Sciatic nerve (tissue), 2 donors: ENCODE results near the gene THOC6. TPM values are rescaled to one million over a fixed set of nuclear protein-coding genes. Genes with fewer than 3 reads are reported as not detected.
"Not testable (repeated sequence)": the region's sequence is repeated elsewhere in the genome, so short reads cannot be mapped to it uniquely, and the experiment has no call there.

Experiments
- ATAC-seq: fragments of 200-7000 bp; cut with Tn5 transposase; one replicate; pipeline ENCODE4 v1.9.1; 2020; ENCODE audit warnings: mild to moderate bottlenecking, moderate library complexity
- DNase-seq: peaks from one replicate; pipeline ENCODE4 v3.0.0-alpha.2; 2020; ENCODE audit warnings: low spot score
- intact Hi-C: fragments of 100-400 bp; cut with DNase I; formaldehyde crosslinking; loops from one replicate; pipeline ENCODE4 v1.14.2; 2022
- total RNA-seq: library from RNA; stranded (reverse); fragmentation: NEBNext Ultra II Directional; extraction: Animal tissue kit (Norgen Biotek cat#: 25700); gene quantifications from one replicate; pipeline ENCODE4 v1.2.1, GENCODE V29; 2021
- donor health status: DM: no; HTN: no; CAD: no.
- donor health status: DM: no; HTN: no; CAD: no.

Gene THOC6
- total RNA-seq, 1 donor from 2014 or later = 13.6 TPM

DNA sequence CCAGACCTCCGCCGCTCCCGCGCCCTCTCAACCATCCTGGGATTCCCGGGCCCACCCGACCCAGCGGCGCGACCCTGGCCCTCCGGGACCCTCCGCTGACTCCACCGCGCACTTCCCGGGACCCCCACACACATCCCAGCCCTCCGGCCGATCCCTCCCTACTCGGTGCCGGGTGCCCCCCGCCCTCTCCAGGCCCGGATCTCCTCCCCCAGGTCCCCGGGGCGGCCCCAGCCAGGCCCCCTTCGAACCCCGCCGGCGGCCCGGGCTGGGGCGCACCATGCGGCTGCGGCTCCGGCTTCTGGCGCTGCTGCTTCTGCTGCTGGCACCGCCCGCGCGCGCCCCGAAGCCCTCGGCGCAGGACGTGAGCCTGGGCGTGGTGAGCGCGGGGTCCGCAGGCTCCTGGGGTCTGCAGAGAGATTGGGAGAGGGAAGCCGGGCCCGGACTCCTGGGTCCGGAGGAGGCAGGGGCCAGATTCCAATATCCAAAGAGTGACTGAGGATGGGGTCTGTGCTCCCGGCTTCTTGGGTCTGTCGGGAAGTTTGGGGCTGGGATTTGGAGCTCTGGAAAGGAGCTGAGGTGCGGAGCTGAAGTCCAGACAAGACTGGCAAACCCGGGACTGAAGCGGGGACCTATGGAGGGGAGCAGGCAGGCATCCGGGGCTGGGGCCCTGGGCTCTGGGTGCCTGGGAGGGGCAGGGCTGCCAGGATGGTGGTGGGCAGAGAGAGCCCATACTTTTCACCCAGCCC, 23.0 kb downstream of the THOC6 start:
- ATAC-seq (peak; percentile 19), DNase-seq (no peak)
- intact Hi-C loops = no loop called here

DNA sequence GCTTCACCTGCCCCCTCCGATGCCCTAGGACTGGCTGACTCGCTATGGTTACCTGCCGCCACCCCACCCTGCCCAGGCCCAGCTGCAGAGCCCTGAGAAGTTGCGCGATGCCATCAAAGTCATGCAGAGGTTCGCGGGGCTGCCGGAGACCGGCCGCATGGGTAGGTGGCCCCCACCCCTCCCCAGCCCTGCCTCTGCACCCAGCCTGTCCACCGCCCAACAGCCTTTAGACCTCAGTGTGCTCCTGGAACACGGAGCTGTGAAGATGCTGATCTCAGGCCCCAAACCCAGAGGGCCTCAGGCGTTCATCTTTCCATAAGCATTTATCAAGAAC, 23.5 kb downstream of the THOC6 start:
- intact Hi-C loops = no loop called here
- DNase-seq (no peak), ATAC-seq (no peak)

DNA sequence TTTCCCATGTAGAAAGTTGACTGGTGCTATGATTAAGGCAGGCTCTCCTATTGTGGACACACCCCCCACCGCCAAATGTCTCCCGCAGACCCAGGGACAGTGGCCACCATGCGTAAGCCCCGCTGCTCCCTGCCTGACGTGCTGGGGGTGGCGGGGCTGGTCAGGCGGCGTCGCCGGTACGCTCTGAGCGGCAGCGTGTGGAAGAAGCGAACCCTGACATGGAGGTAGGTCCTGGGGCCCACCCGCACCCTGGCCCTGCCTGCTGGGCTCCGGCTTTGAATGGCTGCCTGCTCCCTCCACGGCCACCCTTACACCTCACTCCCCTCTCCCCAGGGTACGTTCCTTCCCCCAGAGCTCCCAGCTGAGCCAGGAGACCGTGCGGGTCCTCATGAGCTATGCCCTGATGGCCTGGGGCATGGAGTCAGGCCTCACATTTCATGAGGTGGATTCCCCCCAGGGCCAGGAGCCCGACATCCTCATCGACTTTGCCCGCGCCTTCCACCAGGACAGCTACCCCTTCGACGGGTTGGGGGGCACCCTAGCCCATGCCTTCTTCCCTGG, 26.2 kb downstream of the THOC6 start:
- DNase-seq (no peak), ATAC-seq (no peak)
- intact Hi-C loops = loop anchor here (10.0 kb wide), 2 partner anchors 65 to 115 kb away; partner anchors contain the start of gene ZNF205

DNA sequence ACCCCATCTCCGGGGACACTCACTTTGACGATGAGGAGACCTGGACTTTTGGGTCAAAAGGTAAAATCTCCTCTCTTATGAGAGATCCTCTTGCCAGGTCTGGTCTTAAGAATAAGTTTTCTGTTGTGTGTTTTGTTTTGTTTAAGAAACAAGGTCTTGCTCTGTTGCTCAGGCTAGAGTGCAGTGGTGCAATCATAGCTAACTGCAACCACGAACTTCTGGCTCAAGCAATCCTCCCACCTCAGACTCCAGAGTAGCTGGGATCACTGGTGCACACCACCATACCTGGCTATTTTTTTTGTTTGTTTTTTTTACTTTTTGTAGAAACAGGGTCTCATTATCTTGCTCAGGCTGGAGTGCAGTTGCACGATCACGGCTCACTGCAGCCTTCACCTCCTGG, 26.7 kb downstream of the THOC6 start:
- DNase-seq (no peak), ATAC-seq (no peak)
- intact Hi-C loops = loop anchor here (10.0 kb wide), 2 partner anchors 64 to 114 kb away; partner anchors contain the start of gene ZNF205

DNA sequence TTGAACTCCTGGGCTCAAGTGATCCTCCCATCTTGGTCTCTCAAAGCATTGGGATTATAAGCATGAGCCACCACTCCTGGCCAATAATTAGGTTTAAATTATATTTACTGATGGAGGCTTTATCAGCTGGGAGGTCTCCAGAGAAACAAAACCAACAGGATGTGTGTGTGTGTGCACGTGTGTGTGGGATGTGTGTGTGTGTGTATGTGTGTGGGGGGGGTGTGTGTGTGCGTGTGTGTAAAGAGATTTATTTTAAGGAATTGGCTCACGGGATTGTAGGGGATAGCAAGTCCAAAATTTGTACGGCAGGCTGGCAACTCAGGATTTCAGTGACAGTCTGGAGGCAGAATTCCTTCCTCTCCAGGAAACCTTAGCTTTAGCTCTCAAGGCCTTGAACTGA, 27.2 kb downstream of the THOC6 start:
- intact Hi-C loops = loop anchor here (10.0 kb wide), 2 partner anchors 64 to 114 kb away; partner anchors contain the start of gene ZNF205
- no peak for ATAC-seq
- no peak for DNase-seq

DNA sequence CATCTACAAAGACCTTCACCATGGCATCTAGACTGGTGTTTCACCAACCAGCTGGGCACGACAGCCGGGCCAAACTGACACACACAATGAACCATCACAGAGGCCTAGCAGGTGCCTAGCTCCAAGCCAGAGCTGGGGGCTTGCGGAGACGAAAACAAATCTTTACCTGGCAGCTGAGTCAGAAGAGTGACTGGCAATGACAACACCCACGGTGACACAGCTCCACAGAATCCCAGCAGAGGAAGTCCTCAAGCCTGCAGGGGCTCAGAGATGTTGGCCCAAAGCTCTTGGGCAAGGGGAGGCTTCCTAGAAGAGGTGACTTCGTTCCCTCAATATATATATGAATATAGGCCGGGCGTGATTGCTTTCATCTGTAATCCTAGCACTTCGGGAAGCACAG, 27.7 kb downstream of the THOC6 start:
- ATAC-seq (no peak), DNase-seq (no peak)
- intact Hi-C loops = loop anchor here (10.0 kb wide), 2 partner anchors 63 to 113 kb away; partner anchors contain the start of gene ZNF205

DNA sequence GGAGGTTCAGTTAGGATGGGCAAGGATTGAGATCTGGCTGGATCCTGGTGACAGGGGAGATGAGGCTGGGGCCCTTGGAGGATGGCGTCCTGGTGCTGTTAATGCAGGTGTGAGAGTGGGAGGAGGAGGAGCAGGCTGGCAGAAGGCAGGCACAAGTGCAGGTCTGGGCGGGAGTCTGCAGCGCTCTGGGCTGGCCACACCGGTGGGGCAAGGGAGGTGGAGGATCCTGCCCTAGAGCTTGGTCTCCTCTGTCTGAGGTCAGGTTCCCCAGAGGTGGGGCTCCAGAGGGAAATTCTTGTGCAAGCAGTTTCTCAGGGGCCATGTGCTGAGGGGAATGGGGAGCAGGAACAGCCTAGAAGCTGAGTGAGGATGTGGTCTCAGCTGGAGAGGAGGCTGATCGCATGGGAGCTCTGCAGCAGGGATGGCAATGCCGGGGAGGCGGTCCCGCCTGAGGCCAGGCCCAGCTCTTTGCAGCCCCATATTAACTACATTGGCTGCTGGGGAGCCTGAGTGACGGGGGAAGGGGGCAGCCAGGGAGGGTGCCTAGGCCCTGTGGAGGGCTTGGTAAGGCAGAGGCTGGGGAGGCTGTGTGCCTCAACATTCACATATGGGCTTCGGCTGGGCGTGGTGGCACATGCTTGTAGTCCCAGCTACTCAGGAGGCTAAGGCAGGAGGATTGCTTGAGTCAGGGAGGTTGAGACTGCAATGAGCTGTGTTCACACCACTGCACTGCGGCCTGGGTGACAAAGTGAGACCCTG, 28.9 kb downstream of the THOC6 start:
- intact Hi-C loops = loop anchor here (10.0 kb wide), 2 partner anchors 62 to 112 kb away; partner anchors contain the start of gene ZNF205
- DNase-seq, ATAC-seq: not testable (repeated sequence)

DNA sequence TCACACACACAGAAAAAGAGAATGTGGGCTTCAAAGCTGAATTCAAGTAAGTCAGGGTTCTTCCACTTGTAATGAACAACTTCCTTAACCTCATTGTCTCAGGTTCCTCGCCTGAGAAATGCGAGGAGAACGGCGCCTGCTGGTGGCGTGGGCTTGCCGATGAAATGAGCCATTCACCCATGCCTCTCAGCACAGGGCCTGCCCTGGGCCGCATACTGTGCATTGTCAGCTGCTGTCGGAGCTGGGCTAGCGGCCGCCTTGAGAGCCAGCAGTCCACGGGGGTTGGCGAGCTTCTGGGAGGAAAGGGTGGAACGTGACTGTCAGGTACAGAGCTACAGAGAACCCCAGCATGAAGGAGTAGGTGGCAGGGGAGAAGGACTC, 29.5 kb downstream of the THOC6 start:
- DNase-seq, ATAC-seq: not testable (repeated sequence)
- intact Hi-C loops = loop anchor here (10.0 kb wide), 2 partner anchors 61 to 111 kb away; partner anchors contain the start of gene ZNF205

DNA sequence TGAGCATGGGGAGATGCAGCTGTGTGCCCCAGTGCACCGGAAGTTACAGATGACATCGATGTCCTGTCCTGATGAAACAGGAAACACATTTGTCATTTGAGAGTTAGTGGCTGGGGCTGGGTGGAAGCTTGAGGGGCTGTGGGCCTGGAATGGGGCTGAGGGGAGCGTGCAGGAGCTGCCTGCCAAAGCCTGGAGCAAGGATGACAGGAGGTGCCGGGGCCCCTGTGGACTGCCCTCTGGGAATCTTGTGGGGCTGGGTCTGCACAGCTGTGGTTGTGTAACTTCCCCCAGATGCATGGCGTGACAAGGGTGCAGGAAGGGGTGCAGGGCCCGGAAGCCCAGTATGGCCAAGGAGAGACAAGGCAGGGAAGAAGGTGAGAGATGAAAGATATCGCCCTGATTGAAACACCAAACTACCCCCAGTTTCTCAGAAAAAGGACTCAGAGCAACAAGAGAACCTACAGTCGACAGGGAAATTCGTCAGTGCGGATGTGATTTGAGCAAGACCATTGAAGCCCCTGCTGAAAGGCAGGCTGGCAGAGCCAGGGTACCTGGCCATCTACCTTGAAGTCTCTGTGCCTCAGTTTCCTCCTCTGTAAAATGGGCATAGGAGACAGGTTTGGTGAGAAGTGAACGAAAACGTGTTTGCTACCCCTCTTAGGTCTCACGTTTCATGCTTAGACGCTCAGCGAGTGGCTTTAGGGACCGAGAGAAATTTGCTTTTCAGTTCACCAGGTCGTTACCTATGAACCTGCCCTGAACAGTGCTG, 31.3 kb downstream of the THOC6 start:
- ATAC-seq (no peak), DNase-seq (no peak)
- intact Hi-C loops = loop anchor here (10.0 kb wide), 2 partner anchors 60 to 110 kb away; partner anchors contain the start of gene ZNF205

DNA sequence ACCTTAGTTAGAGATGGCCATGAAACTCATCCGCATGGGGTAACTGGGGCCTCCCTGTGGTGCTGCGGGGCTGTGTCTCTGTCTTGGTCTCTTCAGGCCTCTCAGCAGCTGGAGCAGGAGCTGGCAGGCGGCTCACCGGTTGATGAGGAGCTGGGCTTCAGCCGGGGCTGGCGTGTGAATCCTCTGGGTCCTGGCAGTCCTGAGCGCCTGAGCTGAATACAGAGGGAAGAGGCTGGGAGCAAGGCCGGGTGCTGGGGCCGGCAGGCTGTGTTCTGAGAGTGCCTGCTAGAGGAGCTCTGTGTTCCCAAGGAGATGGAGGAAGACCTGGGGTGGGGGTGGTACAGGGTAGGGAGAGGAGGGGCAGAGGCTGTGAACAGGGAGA, 31.9 kb downstream of the THOC6 start:
- not testable (repeated sequence) for ATAC-seq, DNase-seq
- intact Hi-C loops = loop anchor here (10.0 kb wide), 2 partner anchors 59 to 109 kb away; partner anchors contain the start of gene ZNF205

DNA sequence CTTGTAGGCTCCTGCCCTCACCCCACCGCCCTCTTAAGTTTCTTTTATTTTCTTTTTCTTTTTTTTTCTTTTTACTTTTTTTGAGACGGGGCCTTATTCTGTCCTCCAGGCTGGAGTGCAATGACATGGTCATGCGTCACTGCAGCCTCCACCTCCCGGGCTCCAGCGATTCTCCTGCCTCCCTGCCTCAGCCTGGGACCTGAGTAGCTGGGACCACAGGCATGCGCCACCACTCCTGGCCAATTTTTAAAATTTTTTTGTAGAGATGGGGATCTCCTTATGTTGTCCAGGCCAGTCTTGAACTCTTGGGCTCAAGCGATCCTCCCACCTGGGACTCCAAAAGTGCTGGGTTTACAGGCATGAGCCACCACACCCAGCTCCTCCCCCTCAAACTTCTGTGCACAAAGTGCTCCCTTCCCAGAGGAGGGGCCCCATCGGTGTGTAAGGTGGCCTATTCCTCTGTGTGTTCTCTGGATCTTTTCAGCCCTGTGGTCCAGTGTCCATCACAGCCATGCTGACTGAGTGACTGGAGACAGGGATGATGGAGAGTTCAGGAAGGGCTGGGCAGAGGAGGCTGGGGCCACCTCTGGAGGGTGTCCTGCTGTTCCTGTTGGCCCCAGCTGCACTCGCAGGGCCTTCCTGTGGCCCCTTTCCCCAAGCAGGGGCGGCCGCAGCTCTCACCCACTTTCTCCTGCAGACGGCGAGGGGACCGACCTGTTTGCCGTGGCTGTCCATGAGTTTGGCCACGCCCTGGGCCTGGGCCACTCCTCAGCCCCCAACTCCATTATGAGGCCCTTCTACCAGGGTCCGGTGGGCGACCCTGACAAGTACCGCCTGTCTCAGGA, 32.7 kb downstream of the THOC6 start:
- DNase-seq = no peak
- intact Hi-C loops = loop anchor here (10.0 kb wide), 2 partner anchors 58 to 108 kb away; partner anchors contain the start of gene ZNF205
- ATAC-seq = no peak

DNA sequence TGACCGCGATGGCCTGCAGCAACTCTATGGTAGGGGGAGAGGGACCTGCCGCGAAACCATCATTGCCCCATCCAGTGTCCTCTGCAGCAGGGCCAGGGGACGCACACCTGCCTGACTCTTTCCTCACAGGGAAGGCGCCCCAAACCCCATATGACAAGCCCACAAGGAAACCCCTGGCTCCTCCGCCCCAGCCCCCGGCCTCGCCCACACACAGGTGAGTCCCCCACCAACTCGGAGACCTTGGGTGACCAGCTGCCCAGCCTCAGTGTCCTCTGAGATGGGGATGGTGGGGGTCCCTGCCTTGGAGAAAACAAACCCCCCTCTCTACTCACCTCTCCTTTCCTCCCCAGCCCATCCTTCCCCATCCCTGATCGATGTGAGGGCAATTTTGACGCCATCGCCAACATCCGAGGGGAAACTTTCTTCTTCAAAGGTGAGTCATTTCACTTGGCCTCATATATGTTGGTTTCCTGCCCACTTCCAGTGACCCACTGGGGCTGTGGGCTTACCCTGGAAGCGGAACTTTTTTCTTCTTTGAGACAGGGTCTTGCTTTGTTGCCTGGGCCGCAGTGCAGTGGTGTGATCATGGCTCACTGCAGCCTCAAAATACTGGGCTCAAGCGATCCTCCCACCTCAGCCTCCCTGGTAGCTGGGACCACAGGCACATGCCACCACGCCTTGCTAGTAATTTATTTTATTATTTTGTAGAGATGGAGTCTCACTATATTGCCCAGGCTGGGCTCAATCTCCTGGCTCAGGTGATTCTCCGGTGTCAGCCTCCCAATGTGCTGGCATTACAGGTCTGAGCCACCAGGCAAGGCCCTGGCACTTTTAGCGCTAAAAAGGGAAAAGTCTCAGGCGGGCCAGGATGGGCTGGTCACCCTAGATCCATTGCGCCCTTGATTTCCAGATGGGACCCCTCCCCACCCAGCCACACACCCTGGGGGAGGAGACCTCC, 33.6 kb downstream of the THOC6 start:
- no peak for ATAC-seq
- no peak for DNase-seq
- intact Hi-C loops = loop anchor here (10.0 kb wide), 2 partner anchors 57 to 107 kb away; partner anchors contain the start of gene ZNF205

DNA sequence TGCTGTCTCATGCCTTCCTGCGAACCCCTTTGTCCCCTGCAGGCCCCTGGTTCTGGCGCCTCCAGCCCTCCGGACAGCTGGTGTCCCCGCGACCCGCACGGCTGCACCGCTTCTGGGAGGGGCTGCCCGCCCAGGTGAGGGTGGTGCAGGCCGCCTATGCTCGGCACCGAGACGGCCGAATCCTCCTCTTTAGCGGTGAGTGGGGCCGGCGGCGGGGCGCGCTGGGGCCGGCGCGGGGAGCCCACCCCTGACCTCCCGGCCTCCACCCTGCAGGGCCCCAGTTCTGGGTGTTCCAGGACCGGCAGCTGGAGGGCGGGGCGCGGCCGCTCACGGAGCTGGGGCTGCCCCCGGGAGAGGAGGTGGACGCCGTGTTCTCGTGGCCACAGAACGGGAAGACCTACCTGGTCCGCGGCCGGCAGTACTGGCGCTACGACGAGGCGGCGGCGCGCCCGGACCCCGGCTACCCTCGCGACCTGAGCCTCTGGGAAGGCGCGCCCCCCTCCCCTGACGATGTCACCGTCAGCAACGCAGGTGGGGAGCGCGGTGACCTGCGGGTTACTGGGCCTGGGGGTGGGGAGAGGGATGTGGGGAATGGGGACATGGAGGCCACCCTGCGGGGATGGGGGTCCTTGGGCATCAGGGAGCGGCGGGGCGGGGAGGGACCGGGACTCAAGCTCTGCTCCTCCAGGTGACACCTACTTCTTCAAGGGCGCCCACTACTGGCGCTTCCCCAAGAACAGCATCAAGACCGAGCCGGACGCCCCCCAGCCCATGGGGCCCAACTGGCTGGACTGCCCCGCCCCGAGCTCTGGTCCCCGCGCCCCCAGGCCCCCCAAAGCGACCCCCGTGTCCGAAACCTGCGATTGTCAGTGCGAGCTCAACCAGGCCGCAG, 34.5 kb downstream of the THOC6 start:
- ATAC-seq = peak; percentile 13
- intact Hi-C loops = loop anchor here (10.0 kb wide), 2 partner anchors 56 to 106 kb away; partner anchors contain the start of gene ZNF205
- no peak for DNase-seq

DNA sequence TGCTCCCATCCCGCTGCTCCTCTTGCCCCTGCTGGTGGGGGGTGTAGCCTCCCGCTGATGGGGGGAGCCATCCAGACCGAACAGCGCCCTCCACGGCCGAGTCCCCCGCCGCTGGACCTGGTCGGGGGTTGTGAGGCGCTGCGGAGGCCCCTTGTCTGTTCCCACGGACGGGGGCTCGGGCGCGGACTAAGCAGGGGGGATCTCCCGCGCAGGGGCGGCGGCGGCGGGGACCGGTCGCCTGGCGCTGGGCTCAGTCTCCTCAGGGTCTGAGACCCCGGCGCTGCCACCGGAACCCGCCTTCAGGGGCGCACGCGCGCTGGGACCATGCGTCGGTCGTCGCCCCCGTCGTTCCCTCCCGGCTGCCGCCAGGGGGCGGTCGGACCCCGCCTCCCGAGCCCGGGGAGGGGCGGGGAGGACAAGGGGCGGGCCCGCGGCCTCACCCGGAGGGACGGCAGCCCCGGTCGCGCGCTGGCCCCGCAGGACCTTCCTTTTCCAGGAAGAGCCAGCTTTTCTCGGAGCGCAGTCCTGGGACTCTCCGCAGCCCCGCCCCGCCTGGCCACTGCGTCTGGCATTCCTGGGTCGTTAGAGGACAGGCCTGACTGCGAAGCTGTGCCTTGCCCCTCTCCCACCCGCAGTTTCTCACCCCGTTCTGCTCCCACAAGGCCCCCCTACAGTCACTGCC, 35.3 kb downstream of the THOC6 start:
- intact Hi-C loops = loop anchor here (10.0 kb wide), 2 partner anchors 56 to 106 kb away; partner anchors contain the start of gene ZNF205
- DNase-seq (peak; percentile 91), ATAC-seq (peak; percentile 92)

DNA sequence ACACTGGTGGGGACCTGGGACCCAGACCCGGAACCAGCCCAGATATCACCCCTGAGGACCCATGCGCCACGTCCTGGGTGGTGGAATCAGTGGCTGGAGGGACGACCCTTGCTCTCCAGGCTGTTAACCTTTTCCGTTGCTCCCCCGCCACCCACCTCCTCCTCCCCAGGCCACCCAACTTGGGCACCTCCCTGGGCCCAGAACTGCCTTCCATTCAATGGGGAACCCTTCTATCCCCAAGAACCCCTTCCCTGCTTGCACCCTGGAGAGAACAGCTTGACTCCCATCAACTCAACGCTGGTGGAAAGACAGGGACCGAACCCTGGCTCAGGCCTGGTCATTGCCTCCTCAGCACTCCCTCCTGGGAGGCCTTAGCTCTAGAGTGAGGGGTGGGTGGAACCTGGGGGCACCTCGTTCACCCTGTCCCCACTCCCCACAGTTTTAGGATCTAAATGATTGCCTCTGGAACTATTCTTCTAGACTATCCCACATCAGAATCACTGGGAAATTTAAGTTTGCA, 35.9 kb downstream of the THOC6 start:
- intact Hi-C loops = loop anchor here (10.0 kb wide), 2 partner anchors 55 to 105 kb away; partner anchors contain the start of gene ZNF205
- no peak for DNase-seq
- ATAC-seq = peak; percentile 5
